ENCODE measurements around the gene EMILIN2.

GRCh38 chr18:2826581-2826980 is 20.2 kb upstream of the EMILIN2 start:
- TF ChIP-seq CTCF (IDR thresholded peaks at IDR 0.05), result no peak
- TF ChIP-seq POLR2A (IDR thresholded peaks at IDR 0.05), result no peak
- TF ChIP-seq POLR2AphosphoS5 (IDR thresholded peaks at IDR 0.05), result no peak
